A549 (cell line): ENCODE results near the gene SLC22A31.

ENCODE experiments used
- CEBPB ChIP-seq, 2 experiments: fragments of >200 bp in 1 of 2; sonication (Bioruptor Twin) in 1 of 2; formaldehyde crosslinking in 1 of 2; IDR thresholded peaks; 2 replicates each; pipeline ENCODE4 v1.6.1; 2012 to 2016
- EP300 ChIP-seq, 2 experiments: fragments of >200 bp; sonication (Bioruptor Twin); formaldehyde crosslinking; IDR thresholded peaks; 2 replicates in 1 of 2; 3 replicates in 1 of 2; pipeline ENCODE4 v1.6.1; 2016 to 2017
- ESRRA ChIP-seq: fragments of 150-350 bp; IDR thresholded peaks from 2 replicates; pipeline ENCODE4 v1.6.1; 2014; ENCODE audit warnings: mild to moderate bottlenecking, low read length, borderline replicate concordance
- HOXA7 ChIP-seq: fragments of 250-450 bp; sonication (Bioruptor Pico); IDR thresholded peaks from 2 replicates; pipeline ENCODE4 v1.5.0; 2020; ENCODE audit warnings: mild to moderate bottlenecking, moderate library complexity
- NFE2L2 ChIP-seq: fragments of 150-350 bp; conservative IDR thresholded peaks from 2 replicates; pipeline ENCODE4 v1.6.1; 2014; ENCODE audit warnings: low read length
- POLR2A ChIP-seq: IDR thresholded peaks from 2 replicates; pipeline ENCODE4 v1.6.1; 2012; ENCODE audit warnings: mild to moderate bottlenecking, low read length
- RAD21 ChIP-seq, 2 experiments: fragments of >200 bp in 1 of 2; sonication (Bioruptor Twin) in 1 of 2; formaldehyde crosslinking in 1 of 2; IDR thresholded peaks in 1 of 2; conservative IDR thresholded peaks in 1 of 2; 2 replicates in 1 of 2; 3 replicates in 1 of 2; pipeline ENCODE4 v1.6.1; 2012 to 2018; ENCODE audit warnings: inconsistent platforms in 1 of 2
- SREBF2 ChIP-seq: fragments of 450-650 bp; IDR thresholded peaks from 2 replicates; pipeline ENCODE4 v1.6.1; 2014; ENCODE audit warnings: mild to moderate bottlenecking, moderate library complexity
- ZFP36 ChIP-seq: fragments of 450-650 bp; IDR thresholded peaks from 2 replicates; pipeline ENCODE4 v1.6.1; 2014; ENCODE audit warnings: borderline replicate concordance; ENCODE audit not compliant: partially characterized antibody
- TF ChIP-seq, protein P1 (sequence below): fragments of >200 bp; sonication (Bioruptor Twin); formaldehyde crosslinking; IDR thresholded peaks from 3 replicates; pipeline ENCODE4 v1.5.1; 2016
- TF ChIP-seq, protein P2 (sequence below): IDR thresholded peaks from 2 replicates; pipeline ENCODE4 v1.6.1; 2012
- TF ChIP-seq, protein P3 (sequence below): fragments of >200 bp; sonication (Bioruptor Twin); formaldehyde crosslinking; IDR thresholded peaks from 3 replicates; pipeline ENCODE4 v1.6.1; 2016
- TF ChIP-seq, protein P4 (sequence below): IDR thresholded peaks from 2 replicates; pipeline ENCODE4 v1.6.1; 2012

DNA sequence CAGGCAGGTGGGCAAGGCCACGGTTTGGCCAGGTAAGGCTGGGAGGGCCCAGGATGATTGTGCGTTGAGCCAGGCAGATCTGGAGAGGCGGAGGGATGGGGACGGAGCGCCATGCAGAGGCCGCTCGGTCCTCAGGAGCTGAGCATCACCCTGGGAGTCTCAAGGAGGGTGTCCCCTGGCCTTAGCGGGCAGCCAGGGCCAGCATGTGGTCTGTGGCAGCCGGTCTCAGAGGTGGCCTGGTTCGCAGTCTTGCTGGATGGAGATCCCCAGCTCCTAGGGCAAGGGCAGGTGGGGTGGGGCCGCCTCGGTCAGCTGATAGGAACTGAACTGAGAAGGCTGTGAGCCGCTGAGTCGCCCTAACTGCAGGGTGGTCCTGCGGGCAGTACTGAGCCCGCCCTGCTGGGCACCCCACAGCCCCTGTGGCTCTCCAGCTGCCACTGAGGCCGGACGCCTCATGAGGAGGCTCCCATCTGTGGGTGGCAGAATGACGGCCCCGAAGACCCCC, 40.4 kb downstream of the SLC22A31 start:
- TF ChIP-seq POLR2A (no peak), RAD21 (conservative IDR thresholded peaks at IDR 0.05 in 1 of 2, IDR thresholded peaks at IDR 0.05 in 1 of 2) (no peak), SREBF2 (no peak), ZFP36 (no peak), CEBPB (IDR thresholded peaks at IDR 0.05) (no peak), ESRRA (no peak), EP300 (IDR thresholded peaks at IDR 0.05) (no peak), NFE2L2 (no peak), HOXA7 (CRISPR knock-in tag) (no peak)
- TF ChIP-seq, protein P1, sequence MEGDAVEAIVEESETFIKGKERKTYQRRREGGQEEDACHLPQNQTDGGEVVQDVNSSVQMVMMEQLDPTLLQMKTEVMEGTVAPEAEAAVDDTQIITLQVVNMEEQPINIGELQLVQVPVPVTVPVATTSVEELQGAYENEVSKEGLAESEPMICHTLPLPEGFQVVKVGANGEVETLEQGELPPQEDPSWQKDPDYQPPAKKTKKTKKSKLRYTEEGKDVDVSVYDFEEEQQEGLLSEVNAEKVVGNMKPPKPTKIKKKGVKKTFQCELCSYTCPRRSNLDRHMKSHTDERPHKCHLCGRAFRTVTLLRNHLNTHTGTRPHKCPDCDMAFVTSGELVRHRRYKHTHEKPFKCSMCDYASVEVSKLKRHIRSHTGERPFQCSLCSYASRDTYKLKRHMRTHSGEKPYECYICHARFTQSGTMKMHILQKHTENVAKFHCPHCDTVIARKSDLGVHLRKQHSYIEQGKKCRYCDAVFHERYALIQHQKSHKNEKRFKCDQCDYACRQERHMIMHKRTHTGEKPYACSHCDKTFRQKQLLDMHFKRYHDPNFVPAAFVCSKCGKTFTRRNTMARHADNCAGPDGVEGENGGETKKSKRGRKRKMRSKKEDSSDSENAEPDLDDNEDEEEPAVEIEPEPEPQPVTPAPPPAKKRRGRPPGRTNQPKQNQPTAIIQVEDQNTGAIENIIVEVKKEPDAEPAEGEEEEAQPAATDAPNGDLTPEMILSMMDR = no peak
- TF ChIP-seq, protein P2, sequence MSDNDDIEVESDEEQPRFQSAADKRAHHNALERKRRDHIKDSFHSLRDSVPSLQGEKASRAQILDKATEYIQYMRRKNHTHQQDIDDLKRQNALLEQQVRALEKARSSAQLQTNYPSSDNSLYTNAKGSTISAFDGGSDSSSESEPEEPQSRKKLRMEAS = no peak
- TF ChIP-seq, protein P3, sequence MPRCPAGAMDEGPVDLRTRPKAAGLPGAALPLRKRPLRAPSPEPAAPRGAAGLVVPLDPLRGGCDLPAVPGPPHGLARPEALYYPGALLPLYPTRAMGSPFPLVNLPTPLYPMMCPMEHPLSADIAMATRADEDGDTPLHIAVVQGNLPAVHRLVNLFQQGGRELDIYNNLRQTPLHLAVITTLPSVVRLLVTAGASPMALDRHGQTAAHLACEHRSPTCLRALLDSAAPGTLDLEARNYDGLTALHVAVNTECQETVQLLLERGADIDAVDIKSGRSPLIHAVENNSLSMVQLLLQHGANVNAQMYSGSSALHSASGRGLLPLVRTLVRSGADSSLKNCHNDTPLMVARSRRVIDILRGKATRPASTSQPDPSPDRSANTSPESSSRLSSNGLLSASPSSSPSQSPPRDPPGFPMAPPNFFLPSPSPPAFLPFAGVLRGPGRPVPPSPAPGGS = no peak
- TF ChIP-seq, protein P4, sequence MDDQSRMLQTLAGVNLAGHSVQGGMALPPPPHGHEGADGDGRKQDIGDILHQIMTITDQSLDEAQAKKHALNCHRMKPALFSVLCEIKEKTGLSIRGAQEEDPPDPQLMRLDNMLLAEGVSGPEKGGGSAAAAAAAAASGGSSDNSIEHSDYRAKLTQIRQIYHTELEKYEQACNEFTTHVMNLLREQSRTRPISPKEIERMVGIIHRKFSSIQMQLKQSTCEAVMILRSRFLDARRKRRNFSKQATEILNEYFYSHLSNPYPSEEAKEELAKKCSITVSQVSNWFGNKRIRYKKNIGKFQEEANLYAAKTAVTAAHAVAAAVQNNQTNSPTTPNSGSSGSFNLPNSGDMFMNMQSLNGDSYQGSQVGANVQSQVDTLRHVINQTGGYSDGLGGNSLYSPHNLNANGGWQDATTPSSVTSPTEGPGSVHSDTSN = no peak
